Ectodermal cell (in vitro differentiated cells): ENCODE results near the gene KY.

Experiments
- H3K27ac ChIP-seq: 2 replicates; pipeline ENCODE4 v1.7.0; 2013; ENCODE audit warnings: mild to moderate bottlenecking, low read depth, low read length; ENCODE audit not compliant: insufficient read depth, poor library complexity, severe bottlenecking
- H3K27me3 ChIP-seq: 2 replicates; pipeline ENCODE4 v1.7.0; 2013; ENCODE audit warnings: mild to moderate bottlenecking, low read length; ENCODE audit not compliant: insufficient read depth, control insufficient read depth, poor library complexity, severe bottlenecking
- H3K36me3 ChIP-seq: one replicate; pipeline ENCODE4 v1.7.0; 2013; ENCODE audit warnings: low read length; ENCODE audit not compliant: control insufficient read depth, insufficient read depth
- H3K4me1 ChIP-seq: one replicate; pipeline ENCODE4 v1.7.0; 2013; ENCODE audit warnings: low read length; ENCODE audit not compliant: control insufficient read depth, insufficient read depth
- H3K4me3 ChIP-seq: 2 replicates; pipeline ENCODE4 v1.7.0; 2013; ENCODE audit warnings: low read depth, low read length, control low read depth; ENCODE audit not compliant: insufficient read depth
- H3K9me3 ChIP-seq: 2 replicates; pipeline ENCODE4 v1.7.0; 2013; ENCODE audit warnings: mild to moderate bottlenecking, low read length, moderate library complexity; ENCODE audit not compliant: control insufficient read depth
- WGBS, 2 experiments: methylation state at CpG; one replicate each; pipeline ENCODE4 v1.1.7; 2013; ENCODE audit warnings: missing lambda C conversion rate in 2 of 2; 5-methylcytosine and 5-hydroxymethylcytosine counted together

The KY gene

DNA sequence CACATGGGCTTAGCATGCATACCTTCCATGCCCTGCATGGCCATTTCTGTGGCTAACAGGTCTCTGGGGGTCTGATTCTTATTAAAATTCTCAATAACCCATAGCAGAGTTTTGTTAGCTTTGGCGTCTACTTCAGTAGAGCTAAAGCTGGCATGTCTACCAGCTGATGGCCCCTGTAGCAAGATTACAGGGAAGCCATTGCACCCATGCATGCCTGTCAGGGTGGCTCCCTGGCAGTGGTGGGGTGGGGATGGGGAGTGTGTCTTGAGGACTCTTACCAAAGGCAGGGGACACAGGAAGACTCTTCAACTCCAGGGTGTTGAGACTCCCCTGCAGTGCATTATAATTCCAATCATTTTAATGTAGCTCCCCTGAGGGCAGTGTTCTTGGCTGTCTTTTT lies 4.7 kb downstream of the KY start:
- Histone ChIP-seq H3K27ac (no peak overlapping the region), H3K36me3 (no peaks in the 10 kb centered on the region), H3K4me3 (no peak overlapping the region), H3K4me1 (peaks cover 15% of the 10 kb centered on the region), H3K27me3 (peaks cover 43% of the 10 kb centered on the region), H3K9me3 (no peaks in the 10 kb centered on the region)
- 83 to 94% methylated on average over 1 of the region's 1 CpG for WGBS, 2 experiments

DNA sequence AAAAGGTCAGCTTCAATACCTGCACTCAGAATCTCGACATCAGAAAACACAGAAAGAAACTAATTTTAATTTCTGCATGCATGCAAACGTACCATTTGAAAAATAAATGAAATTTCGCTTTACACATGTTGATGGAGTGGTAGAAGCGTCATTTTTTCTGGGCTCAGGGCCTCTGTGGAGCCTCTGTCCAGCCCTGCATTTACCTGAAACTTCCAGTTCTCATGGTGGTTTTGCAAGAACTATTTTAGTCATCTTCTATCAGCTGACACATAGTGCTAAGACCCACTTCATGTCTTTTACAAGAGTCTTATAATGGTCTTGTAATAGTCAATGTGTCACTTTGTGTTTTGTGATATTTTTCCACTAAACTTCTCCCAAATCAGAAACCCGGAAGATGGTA lies 5.3 kb downstream of the KY start:
- H3K9me3 ChIP-seq: no peaks in the 10 kb centered on the region
- H3K4me1 ChIP-seq: peaks cover 15% of the 10 kb centered on the region
- no peak overlapping the region for H3K4me3 ChIP-seq
- H3K27me3 ChIP-seq: peaks cover 37% of the 10 kb centered on the region
- 95% methylated on average over 4 to 5 of the region's 5 CpGs for WGBS, 2 experiments
- H3K36me3 ChIP-seq: no peaks in the 10 kb centered on the region
- no peak overlapping the region for H3K27ac ChIP-seq

DNA sequence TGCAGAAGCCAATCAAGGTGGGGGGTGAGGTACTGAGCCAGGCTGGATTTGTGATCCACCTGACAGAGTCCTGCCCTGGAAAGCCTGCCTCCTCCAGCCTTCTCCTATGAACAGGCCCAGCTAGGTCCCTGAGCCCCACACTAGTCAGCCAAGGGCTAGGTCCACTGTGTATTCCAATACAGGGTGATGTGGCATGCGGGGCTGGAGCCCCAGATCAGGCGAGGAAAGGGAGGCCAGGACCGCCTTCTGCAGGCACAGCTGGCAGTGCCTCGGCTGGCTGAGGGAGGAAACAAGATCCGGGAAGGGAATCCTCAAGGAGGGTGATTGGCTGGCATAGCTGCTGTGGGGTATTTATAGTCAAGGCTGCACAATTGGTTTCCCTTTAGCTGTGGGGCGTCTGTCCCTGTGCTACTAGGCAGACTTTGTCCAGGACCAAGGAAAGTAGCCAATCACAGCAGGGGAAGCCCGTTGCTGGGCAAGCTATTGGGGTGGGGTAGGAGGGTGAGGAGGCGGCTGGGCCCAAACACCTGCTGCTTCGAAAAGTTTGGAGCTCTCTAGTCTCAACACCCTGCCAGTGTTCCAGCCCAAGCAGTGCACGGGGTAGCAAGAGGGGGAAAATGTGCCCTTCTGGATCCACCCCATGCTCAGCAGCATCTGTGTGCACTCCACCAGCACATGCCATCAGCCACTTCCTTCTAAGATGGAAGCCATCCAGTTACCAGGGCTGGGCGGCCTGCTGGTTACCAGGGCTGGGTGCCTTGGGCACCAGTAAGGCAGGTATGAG lies 5.9 kb downstream of the KY start:
- Histone ChIP-seq H3K27ac (no peak overlapping the region), H3K4me1 (peaks cover 15% of the 10 kb centered on the region), H3K36me3 (no peaks in the 10 kb centered on the region), H3K9me3 (no peaks in the 10 kb centered on the region), H3K27me3 (peaks cover 31% of the 10 kb centered on the region), H3K4me3 (no peak overlapping the region)
- 73 to 77% methylated on average over 11 of the region's 11 CpGs for WGBS, 2 experiments

DNA sequence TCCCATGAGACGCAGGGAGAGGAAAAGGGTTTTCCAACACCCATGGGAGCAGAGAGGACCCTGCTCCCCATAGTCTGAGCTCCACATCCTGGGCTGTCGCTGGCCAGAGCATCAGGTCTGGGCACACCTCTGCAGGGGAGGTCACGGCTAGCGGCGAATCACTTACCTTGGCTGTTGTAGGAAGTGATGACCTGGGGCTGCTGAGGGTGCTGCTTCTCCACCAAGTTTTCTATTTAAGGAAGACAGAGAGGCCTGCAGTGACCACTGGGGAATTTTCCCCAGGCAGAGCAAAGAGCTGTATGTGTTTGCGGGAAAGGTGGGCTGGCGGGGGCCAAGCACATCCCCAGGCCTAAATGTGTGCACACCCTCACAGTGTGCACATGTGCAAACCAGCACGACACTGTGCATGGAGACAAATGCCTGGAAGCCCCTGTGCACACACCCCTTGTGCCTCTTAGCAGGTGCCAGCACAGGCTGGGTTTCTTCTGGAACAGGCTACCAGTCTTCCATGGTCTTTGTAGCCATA lies 7.6 kb downstream of the KY start:
- H3K4me3 ChIP-seq: no peak overlapping the region
- WGBS, 2 experiments: 91% methylated on average over 8 of the region's 8 CpGs
- H3K27ac ChIP-seq: no peak overlapping the region
- no peaks in the 10 kb centered on the region for H3K9me3 ChIP-seq
- H3K4me1 ChIP-seq: peaks cover 15% of the 10 kb centered on the region
- H3K27me3 ChIP-seq: peaks cover 14% of the 10 kb centered on the region
- H3K36me3 ChIP-seq: no peaks in the 10 kb centered on the region

DNA sequence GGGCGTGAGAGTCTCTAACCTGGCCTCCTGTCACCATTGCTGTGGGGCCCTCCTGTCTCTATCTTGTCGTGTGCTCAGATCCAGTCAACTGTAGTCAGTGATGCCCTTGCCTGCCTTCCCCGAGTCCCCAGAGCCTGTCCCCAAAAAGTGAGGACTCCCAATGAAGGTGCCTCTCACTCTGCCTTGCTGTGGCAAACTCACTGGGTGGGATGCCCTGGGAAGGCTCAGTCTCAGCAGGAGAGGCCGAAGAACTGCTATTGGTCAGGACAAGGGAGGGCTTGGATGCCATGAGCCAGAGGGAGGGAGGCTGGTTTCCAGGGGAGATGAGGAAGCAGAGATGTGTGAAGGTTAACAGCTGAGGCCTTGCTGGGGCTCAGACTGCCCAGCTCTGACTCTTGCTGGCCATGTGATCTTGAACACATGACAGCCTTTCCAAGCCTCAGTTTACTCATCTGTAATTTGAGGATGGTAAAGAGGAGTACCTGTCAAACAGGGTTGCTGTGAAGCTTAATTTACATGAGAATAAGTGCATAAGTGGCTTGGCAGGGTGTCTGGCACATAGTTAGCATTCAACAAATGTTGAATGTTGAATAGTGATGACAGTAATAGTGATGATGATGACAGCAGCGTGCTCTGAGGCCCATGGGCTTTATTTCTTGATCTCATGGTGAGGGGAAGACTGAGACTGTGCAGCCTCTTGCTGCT lies 8.2 kb downstream of the KY start:
- WGBS, 2 experiments: 82 to 84% methylated on average over 5 of the region's 5 CpGs
- H3K4me3 ChIP-seq: no peak overlapping the region
- peaks cover 15% of the 10 kb centered on the region for H3K4me1 ChIP-seq
- no peaks in the 10 kb centered on the region for H3K9me3 ChIP-seq
- peaks cover 8% of the 10 kb centered on the region for H3K27me3 ChIP-seq
- H3K36me3 ChIP-seq: no peaks in the 10 kb centered on the region
- no peak overlapping the region for H3K27ac ChIP-seq

DNA sequence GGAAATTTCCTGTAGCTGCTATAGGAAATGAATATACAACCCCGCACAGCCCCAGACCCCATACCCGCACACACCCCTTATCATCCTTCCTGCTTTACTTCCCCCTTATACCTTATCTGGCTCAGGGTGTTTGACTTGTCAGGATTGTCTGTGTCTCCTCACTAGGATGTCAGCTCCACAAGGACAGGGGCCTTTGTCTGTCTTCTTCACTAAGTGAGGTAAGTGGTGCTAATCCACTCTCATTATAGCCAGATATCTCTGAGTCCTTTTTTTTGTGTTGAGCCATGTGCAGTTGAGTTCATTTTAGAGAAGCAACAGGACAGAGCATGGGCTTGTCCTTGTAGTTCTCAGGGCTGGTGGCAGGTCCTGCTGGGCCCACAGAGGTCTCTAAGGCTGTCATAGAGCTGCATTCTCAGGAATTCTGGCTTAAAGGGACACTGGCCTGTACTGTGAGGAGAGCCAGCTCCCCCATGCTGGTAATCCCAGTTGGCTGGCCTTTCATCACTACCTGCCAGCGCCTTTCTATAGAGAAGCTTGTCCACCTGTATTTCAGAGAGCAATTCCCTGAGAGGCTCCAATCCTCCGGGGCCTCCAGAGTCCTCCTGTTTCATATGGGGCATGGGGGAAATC lies 9.0 kb downstream of the KY start:
- WGBS, 2 experiments: 86 to 94% methylated on average over 4 of the region's 4 CpGs
- no peaks in the 10 kb centered on the region for H3K27me3 ChIP-seq
- H3K9me3 ChIP-seq: no peaks in the 10 kb centered on the region
- peaks cover 15% of the 10 kb centered on the region for H3K4me1 ChIP-seq
- no peak overlapping the region for H3K4me3 ChIP-seq
- H3K27ac ChIP-seq: no peak overlapping the region
- H3K36me3 ChIP-seq: no peaks in the 10 kb centered on the region

DNA sequence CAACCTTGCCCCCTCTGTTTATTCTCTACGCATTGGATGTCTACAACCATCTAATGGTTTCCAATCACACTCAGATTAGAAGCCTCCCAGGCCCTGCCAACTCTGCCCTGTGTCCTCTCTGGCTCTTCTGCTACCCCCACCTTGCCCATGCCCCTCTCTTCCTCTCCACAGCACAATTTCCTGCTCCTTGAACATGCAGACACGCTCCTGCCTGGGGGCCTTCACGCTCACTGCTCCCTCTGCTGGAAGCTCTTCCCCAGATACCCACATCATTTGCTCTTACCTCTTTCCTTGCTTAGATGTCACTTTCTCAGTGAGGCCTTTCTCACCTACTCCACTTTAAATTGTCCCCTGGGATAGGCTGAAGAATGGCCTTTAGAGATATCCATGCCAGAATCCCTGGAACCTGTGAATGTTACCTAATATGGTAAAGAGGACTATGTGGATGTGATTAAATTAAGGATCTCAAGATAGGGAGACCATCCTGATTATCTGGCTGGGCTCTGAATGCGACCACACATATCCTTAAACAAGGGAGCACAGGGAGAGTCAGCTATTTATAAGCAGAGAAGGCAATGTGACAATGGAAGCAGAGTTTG lies 9.9 kb downstream of the KY start:
- Histone ChIP-seq H3K4me1 (peaks cover 15% of the 10 kb centered on the region), H3K27me3 (no peaks in the 10 kb centered on the region), H3K36me3 (no peaks in the 10 kb centered on the region), H3K27ac (no peak overlapping the region), H3K9me3 (no peaks in the 10 kb centered on the region), H3K4me3 (no peak overlapping the region)
- 53 to 59% methylated on average over 4 of the region's 4 CpGs for WGBS, 2 experiments

DNA sequence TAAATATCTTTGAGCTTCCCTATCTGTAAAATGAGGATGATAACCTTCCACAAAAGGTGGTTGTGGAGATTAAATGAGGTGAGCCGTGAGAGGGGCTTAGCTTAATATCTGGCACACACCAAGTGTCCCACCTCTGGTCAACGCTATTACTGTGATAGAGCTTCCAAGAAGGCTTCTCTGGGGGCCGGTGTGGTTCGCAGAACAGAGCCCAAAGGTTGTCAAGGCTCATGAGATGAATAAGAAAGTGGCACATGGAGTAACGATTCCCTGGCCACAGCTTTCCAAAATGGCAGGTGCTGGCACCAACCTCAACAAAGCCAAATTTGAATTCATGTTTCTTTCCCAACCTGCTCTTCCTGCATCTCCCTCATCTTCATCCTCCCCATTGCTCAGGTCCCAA lies 10.4 kb downstream of the KY start:
- Histone ChIP-seq H3K27me3 (no peaks in the 10 kb centered on the region), H3K4me3 (no peak overlapping the region), H3K27ac (no peak overlapping the region), H3K4me1 (peaks cover 15% of the 10 kb centered on the region), H3K9me3 (no peaks in the 10 kb centered on the region), H3K36me3 (no peaks in the 10 kb centered on the region)
- WGBS, 2 experiments: 93 to 95% methylated on average over 5 of the region's 5 CpGs

DNA sequence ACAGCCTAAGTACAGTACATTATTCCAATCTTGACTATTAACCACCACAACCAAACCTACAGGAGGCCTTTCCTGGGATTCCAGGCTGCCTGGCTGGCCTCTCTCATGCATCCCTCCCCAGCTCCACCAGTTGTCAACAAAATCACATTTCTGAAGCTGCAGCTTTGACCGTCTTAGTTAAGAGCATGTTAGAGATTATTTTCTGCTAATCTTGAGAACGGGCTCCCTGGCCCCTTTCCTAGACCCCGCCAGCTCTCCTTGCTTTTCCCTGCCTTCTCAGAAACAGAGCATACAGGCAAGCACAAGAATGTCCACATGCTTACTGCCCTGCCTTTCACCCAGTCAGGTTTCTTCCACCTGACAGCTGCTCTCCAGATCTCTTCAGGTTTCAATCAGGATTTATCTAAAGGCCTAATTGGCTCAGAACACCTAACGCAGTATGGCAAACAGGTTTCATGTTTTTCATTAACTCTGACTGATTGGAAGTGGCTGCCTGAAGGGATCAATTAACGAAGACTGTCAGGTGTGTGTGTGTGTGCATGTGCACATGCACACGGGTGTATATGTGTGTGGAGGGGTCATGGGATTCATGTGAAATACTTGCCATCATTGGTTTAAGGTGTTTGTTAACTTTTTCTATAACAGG lies 12.3 kb downstream of the KY start:
- Histone ChIP-seq H3K36me3 (no peaks in the 10 kb centered on the region), H3K4me3 (no peak overlapping the region), H3K27ac (no peak overlapping the region), H3K27me3 (no peaks in the 10 kb centered on the region), H3K9me3 (no peaks in the 10 kb centered on the region), H3K4me1 (peaks cover 5% of the 10 kb centered on the region)
- WGBS, 2 experiments: 88 to 89% methylated on average over 6 of the region's 6 CpGs
